Stimulated activated CD4-positive, alpha-beta T cell treated with anti-CD3 and anti-CD28 coated beads, Interleukin-12 subunit alpha, Interleukin-12 subunit beta, amount 100 ng/mL, for 24 hours (primary cell): ENCODE measurements around the gene MARF1.
"Not testable (repeated sequence)": the region's sequence is repeated elsewhere in the genome, so short reads cannot be mapped to it uniquely, and the experiment has no call there.

Source experiments
- DNase-seq, 2 experiments: peaks; one replicate each; pipeline ENCODE4 v3.0.0-alpha.2; 2020; ENCODE audit warnings: low read depth in 2 of 2

MARF1 gene, protein sequence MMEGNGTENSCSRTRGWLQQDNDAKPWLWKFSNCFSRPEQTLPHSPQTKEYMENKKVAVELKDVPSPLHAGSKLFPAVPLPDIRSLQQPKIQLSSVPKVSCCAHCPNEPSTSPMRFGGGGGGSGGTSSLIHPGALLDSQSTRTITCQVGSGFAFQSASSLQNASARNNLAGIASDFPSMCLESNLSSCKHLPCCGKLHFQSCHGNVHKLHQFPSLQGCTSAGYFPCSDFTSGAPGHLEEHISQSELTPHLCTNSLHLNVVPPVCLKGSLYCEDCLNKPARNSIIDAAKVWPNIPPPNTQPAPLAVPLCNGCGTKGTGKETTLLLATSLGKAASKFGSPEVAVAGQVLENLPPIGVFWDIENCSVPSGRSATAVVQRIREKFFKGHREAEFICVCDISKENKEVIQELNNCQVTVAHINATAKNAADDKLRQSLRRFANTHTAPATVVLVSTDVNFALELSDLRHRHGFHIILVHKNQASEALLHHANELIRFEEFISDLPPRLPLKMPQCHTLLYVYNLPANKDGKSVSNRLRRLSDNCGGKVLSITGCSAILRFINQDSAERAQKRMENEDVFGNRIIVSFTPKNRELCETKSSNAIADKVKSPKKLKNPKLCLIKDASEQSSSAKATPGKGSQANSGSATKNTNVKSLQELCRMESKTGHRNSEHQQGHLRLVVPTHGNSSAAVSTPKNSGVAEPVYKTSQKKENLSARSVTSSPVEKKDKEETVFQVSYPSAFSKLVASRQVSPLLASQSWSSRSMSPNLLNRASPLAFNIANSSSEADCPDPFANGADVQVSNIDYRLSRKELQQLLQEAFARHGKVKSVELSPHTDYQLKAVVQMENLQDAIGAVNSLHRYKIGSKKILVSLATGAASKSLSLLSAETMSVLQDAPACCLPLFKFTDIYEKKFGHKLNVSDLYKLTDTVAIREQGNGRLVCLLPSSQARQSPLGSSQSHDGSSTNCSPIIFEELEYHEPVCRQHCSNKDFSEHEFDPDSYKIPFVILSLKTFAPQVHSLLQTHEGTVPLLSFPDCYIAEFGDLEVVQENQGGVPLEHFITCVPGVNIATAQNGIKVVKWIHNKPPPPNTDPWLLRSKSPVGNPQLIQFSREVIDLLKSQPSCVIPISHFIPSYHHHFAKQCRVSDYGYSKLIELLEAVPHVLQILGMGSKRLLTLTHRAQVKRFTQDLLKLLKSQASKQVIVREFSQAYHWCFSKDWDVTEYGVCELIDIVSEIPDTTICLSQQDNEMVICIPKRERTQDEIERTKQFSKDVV (N-terminal part only)

DNA sequence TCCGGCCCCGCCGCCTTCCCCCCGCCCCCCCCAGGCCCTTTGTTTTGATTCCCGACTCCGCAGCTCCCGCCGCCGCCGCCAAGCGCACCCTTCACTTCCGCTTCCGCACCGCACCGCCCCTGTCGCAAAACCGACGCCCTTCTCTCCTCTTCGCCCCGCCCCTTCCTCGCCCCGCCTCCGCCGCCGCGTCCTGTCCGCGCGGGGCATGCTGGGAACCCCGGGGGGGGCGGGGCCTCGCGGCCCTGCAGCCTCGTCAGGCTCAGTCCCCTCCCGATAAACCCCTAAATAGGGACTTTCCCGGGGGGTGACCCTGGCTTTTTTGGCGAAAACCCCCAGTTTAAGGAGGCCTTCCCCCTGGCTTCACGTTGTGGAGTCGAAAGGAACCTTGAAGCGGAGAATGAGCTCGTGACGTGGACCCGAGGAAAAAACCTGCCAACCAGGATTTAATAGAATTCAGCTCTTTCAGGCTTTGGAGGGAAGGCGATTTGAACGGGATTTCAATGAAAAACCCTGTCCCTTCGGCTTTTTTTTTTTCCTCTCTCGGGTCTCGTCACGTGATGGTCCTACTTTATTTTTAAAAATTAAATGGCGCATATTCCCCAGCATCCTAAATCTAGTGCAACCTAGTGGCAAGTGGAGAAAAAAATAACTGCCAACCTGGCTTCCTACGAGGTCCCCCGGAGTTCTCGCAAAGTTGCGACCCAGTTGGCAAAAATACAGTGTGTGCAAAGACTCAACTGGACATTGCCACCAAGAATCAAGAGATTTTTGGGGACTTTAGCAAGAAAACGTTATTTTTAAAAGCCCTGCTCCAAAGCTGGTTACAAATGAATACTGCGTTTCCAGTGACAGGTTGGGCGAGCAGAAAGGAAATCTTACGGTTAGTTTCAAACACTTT, at the start of gene MARF1:
Gene MARF1 (minus strand): TSS at position 107 of the 898 bp plus-strand sequence. CDS start 3,921 bp downstream, outside the sequence.
- DNase-seq = peak; percentile 99 to 100

DNA sequence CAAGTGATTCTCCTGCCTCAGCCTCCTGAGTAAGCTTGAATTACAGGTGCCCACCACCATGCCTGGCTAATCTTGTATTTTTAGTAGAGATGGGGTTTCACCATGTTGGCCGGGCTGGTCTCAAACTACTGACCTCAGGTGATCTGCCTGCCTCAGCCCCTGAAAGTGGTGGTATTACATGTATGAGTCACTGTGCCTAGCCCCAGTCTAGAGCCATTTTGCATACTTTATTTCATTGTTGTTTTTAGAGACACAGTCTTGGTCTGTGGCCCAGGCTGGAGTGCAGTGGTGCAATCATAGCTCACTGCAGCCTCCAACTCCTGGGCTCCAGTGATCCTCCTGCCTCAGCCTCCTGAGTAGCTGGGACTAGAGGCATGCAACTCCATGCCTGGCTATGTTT, 49.6 kb upstream of the MARF1 start:
- DNase-seq = not testable (repeated sequence)

DNA sequence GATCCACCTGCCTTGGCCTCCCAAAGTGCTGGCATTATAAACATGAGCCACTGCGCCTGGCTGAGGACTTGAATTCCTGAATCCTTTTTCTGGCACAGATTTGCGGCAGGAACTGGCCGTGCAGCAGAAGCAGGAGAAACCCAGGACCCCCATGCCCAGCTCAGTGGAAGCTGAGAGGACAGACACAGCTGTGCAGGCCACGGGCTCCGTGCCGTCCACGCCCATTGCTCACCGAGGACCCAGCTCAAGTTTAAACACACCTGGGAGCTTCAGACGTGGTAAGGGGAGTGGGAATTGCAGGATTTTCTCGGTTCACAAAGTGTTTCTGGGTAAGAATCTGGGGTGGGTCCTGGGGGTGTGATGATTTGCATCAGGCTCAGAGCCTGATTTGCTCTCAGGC, 48.1 kb upstream of the MARF1 start:
- no peak for DNase-seq

DNA sequence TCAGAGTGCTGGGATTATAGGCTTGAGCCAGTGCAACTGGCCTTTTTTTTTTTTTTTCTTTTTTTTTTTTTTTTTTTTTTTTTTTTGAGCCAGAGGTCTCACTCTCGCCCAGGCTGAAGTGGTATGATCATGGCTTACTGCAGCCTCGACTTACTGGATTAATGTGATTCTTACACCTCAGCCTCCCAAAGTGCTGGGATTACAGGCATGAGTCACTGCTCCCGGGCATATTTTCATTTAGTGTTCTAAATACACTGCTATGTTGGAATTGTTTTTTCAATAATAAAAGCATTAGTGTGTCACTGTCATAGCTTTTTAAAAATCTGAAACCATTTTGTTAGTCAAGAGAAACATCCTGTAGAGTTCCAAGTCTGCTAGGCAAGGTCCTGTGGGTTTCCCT, 47.3 kb upstream of the MARF1 start:
- no peak for DNase-seq

DNA sequence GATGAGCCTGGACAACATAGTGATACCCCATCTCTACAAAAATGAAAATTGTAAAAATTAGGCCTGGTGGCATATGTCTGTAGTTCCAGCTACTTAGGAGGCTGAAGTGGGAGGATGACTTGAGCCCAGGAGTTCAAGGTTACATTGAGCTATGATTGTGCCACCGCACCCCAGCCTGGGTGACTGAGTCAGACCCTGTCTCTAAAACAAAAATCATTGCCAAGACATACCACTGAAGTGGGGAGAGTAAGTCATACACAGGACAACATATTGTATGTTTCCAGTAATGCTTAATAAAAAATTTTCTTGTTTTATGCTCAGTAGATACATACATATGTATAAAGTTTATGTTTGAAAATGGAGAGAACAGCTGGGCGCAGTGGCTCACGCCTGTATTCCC, 46.3 kb upstream of the MARF1 start:
- DNase-seq = no peak

DNA sequence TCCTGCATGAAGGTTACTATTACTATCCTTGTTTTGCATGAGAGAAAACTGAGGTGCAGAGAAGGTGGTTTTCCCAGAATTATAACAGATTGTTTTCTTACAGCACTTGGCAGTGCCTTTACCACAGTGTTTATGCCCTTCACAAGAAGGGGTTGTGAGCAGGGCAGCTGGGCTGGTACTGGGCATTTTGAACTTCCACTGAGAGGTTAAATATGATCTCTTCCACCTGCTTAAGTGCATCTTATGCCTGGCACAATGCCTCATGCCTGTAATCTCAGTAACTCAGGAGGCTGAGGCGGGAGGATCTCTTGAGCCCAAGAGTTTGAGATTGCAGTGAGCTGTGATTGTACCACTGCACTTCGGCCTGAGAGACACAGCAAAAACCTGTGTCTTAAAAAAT, 43.3 kb upstream of the MARF1 start:
- DNase-seq = no peak

DNA sequence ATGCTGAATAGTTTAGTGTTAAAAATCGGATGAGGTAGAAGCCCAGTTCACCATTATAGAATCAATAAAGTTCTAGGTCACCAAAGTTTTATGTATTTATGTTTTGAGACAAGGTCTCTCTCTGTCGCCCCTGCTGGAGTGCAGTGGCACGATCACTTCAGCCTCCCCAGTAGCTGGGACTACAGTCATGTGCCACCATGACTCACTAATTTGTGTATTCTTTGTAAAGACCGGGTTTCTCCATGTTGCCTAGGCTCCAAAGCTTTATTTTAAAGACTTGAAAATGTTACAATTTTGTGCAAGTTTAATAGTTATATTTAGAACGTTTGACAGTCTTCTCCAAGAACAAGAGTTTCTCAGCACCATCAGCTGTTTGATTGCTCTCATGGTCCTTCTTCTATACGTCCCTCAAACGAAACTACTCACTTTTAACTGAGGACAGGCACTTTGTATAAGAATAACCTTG, 39.2 kb upstream of the MARF1 start:
- peak in 1 of 2 experiments; percentile 22 for DNase-seq

DNA sequence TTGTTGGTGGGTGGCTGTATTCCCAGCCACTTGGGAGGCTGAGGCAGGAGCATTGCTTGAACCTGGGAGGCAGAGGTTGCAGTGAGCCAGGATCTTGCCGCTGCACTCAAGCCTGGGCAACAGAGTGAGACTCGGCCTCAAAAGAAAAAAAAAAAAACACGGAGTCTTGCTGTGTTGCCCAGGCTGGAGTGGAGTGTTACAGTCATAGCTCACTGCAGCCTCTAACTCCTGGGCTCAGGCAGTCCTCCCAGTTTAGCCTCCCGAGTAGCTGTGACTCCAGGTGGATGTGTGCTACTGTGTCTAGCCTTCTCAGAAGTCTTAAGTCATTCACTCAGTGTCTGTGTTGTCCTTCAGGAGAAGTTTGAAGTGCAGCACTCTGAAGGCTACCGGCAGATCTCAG, 34.5 kb upstream of the MARF1 start:
- DNase-seq = no peak

DNA sequence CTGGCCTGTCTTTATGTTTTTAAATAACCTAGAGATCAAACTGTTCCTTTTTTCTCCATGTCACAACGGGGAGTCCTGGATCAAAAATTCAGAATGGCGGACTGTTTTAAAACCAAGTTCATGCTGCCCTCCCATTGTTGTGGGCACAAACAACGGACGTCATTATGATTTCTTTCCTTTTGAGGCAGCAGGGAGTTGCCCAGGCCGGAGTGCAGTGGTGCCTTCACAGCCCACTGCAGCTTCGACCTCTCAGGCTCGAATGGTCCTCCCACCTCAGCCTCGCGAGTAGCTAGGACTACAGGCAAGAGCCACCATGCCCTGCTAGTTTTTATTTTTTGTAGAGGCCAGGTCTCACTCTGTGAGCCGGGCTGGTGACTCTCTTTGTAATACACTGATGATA, 33.6 kb upstream of the MARF1 start:
- no peak for DNase-seq

DNA sequence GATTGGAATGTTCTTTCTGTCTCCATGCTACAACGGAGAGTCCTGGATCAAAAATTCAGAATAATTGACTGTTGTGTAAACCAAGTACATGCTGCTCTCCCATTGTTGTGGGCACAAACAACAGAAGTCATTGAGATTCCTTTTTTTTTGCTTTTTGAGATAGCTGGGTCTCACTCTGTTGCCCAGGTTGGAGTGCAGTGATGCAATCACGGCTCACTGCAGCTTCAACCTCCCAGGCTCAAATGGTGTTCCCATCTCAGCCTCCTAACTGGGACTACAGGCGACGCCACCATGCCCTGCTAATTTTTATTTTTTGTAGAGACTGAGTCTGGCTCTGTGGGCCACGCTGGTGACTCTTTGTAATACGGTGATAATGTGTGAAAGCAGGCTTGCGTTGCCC, 31.6 kb upstream of the MARF1 start:
- DNase-seq = no peak

DNA sequence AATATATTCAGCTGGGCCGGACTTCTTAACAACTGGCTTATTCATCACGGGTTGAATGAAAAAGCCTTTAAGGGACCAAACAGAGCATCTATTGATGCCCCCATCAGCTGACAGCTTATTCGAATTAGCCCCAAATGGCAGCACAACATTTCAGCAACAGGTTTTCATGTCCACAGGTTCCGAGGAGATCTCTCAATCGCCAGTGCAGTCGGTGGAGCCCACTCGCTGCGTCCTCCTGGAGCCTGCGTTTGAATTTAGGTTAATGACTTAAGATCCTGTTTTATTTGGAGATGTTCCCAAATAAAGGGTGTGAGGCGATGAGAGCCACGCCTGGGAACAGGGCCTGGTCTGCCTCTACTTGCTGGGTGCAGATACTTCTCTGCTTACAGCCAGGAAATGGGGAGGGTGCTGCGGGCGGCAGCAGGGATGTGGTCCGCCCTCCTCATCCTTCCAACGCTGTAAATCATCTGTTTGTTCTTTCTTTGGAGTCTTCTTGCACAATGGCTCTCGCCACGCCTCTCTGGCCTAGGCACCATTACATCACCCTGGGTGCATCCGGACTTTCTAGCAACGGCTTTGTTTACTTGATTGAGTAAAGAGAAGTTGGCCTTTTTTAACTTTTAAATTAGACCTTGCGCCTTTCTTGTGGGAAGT, 29.7 kb upstream of the MARF1 start:
- DNase-seq = peak; percentile 32 to 35

DNA sequence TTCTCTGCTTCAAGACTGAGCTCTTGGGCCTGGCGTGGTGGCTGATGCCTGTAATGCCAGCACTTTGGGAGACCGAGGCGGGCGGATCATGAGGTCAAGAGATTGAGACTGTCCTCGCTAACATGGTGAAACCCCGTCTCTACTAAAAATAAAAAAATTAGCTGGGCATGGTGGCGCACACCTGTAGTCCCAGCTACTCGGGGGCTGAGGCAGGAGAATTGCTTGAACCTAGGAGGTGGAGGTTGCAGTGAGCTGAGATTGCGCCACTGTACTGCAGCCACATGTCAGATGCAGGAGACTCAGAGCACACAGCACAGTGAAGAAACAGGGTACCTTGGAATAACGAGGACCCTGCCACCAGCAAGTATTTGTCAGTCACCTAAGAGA, 29.2 kb upstream of the MARF1 start:
- DNase-seq = not testable (repeated sequence)

DNA sequence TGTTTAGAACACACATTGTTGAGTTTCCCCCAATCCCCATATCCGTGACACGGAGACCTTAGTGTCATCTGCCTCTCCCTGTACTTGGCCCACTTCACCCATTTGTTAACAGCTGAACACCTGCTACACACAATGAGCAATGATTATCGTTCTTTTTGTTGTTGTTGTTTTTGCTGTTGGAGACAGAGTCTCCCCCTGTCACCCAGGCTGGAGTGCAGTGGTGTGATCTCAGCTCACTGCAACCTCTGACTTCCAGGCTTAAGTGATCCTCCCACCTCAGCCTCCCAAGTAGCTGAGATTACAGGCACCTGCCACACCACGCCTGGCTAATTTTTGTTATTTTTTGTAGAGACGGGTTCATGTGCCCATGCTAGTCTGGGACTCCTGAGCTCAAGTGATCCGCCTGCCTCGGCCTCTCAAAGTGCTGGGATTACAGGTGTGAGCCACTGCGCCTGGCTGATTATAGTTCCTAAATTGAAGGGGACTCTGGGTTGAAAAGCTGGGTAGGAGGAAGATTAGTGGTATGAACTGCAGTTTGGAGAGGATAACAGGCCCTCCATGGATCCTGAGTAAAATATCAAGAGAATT, 28.7 kb upstream of the MARF1 start:
- DNase-seq = no peak

DNA sequence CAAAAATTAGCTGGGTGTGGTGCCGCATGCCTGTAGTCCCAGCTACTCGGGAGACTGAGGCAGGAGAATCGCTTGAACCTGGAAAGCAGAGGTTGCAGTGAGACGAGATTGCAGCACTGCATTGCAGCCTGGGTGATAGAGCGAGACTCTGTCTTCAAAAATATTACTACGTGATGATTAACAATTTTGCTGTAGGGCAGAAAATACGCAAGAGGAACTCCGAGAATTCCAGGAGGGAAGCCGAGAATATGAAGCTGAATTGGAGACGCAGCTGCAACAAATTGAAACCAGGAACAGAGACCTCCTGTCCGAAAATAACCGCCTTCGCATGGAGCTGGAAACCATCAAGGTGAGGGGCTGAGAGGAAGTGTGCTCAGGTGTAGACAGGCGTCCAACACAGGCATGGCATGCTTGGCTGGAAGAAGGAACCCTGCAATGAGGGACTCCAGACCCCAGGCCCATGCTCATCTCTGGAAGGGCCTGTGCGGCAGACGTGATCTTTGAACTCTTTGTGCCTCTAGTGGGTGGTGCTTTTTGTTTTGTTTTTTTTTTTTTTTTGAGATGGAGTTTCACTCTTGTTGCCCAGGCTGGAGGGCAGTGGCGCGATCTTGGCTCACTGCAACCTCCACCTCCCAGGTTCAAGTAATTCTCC, 24.3 kb upstream of the MARF1 start:
- no peak for DNase-seq

DNA sequence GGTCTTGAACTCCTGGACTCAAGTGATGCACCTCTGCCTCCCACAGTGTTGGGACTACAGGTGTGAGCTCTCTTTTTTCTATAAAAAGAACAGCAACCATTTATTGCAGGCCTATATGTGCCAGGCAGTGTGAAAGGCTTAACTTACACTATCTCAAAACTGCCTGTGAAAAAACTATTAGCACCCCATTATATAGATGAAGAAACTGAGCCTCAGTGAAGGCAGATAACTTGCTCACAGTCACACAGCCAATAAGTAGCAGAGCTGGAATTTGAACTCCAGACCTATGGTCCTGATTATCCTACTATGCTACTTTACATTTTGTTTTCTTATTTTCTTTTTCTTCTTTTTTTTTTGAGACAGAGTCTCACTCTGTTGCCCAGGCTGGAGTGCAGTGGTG, 22.2 kb upstream of the MARF1 start:
- DNase-seq = no peak

DNA sequence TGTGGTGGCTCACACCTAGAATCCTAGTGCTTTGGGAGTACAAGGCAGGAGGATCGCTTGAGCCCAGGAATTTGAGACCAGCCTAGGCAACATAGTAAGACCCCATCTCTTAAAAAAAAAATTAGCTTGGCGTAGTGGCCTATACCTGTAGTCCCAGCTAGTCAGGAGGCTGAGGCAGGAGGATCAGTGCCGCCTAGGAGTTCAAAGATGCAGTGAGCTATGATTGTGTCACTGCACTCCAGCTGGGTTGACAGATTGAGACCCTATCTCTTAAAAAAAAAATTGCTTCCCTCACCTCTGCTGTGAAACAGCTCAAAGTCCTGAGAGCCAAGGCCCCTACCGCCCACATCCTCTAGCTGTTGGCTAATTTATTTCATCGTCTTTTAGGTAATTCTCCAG, 17.2 kb upstream of the MARF1 start:
- DNase-seq = no peak

DNA sequence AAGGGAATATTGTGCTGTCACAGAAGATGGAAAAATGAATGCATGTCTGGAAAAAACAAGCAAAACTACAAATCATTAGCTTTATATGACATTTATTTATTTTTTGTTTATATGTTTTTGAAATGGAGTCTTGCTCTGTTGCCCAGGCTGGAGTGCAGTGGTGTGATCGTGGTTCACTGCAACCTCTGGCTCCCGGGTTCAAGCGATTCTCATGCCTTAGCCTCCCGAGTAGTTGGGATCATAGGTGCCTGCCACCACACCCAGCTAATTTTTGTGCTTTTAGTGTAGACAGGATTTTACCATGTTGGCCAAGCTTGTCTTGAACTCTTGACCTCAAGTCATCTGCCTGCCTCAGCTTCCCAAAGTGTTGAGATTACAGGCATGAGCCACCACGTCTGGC, 15.6 kb upstream of the MARF1 start:
- DNase-seq = no peak

DNA sequence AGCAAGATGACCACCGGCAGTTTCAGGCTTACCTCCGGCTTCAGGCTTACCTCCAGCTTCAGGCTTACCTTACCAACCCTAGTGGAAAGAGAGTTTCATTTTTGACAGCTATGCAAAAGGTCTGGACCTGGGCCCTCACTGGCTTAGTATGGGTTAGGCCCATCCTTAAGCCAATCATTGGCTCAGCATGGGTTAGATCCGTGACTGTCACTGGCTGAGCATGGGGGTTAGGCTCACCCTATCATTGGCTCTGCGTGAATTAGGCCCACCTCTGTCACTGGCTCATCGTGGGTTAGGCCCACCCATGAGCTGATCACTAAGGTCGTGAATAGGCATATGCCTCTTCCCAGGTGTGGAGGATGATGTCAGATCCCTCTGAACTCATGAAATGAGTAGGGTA, 15.2 kb upstream of the MARF1 start:
- no peak for DNase-seq

DNA sequence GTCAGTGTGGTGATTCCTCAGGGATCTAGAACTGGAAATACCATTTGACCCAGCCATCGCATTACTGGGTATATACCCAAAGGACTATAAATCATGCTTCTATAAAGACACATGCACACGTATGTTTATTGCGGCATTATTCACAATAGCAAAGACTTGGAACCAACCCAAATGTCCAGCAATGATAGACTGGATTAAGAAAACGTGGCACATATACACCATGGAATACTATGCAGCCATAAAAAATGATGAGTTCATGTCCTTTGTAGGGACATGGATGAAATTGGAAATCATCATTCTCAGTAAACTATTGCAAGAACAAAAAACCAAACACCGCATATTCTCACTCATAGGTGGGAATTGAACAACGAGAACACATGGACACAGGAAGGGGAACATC, 12.6 kb upstream of the MARF1 start:
- DNase-seq = not testable (repeated sequence)

DNA sequence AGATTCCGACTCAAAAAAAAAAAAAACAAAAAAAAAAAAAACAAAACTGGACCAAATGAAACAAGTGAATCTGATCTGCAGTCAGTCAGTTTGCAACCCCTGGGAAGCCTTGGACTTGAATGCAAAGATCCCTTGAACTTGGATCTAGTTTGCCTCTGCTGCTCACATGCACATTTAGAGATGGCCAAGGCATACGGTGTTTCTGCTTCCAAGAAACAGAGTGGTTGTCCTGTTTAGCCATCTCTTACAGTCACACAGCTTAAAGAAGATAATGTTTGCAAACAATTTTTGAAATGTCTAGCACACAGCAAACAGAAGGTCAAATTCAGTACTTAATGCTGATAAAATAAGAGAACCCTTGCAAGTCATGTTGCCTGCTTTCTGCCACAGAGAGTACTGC, 11.6 kb upstream of the MARF1 start:
- no peak for DNase-seq
